GM23338 (cell line): Measurements from ENCODE around the gene LIMCH1. TPM values are rescaled to one million over a fixed set of nuclear protein-coding genes. Genes with fewer than 3 reads are reported as not detected.

Experiments used
- ATAC-seq: fragments of 200-7000 bp; cut with Tn5 transposase; 3 replicates; pipeline ENCODE4 v1.9.1; 2020
- DNase-seq: peaks from one replicate; pipeline ENCODE4 v3.0.0-alpha.2; 2015; ENCODE audit warnings: low spot score
- H2AFZ ChIP-seq: fragments of 200-600 bp; sonication (generic); 2 replicates; pipeline ENCODE4 v1.8.0; 2016; ENCODE audit warnings: antibody characterized with exemption, mild to moderate bottlenecking, moderate library complexity
- H3F3A ChIP-seq: fragments of 200-600 bp; sonication (generic); replicated peaks from 2 replicates; pipeline ENCODE4 v1.8.0; 2017; ENCODE audit warnings: antibody characterized with exemption, mixed run types, low read depth
- H3K27ac ChIP-seq: fragments of 200-600 bp; sonication (generic); 2 replicates; pipeline ENCODE4 v1.6.1; 2016; ENCODE audit warnings: low read depth
- H3K27me3 ChIP-seq: fragments of 200-600 bp; sonication (generic); 2 replicates; pipeline ENCODE4 v1.8.0; 2016; ENCODE audit warnings: mild to moderate bottlenecking, mixed run types, moderate library complexity; ENCODE audit not compliant: insufficient read depth
- H3K36me3 ChIP-seq: fragments of 200-600 bp; sonication (generic); 2 replicates; pipeline ENCODE4 v1.8.0; 2016; ENCODE audit warnings: mild to moderate bottlenecking; ENCODE audit not compliant: insufficient read depth
- H3K4me1 ChIP-seq: fragments of 200-600 bp; sonication (generic); 2 replicates; pipeline ENCODE4 v1.8.0; 2016; ENCODE audit warnings: mild to moderate bottlenecking, moderate library complexity; ENCODE audit not compliant: insufficient read depth
- H3K4me2 ChIP-seq: fragments of 200-600 bp; sonication (generic); 2 replicates; pipeline ENCODE4 v1.7.1; 2017; ENCODE audit warnings: mixed run types
- H3K4me3 ChIP-seq: fragments of 200-600 bp; sonication (generic); 2 replicates; pipeline ENCODE4 v1.6.1; 2016; ENCODE audit warnings: mixed run types
- H3K79me2 ChIP-seq: fragments of 200-600 bp; sonication (generic); replicated peaks from 2 replicates; pipeline ENCODE4 v1.8.0; 2017; ENCODE audit warnings: mild to moderate bottlenecking; ENCODE audit not compliant: insufficient read depth
- H3K9me2 ChIP-seq: fragments of 200-600 bp; sonication (generic); 2 replicates; pipeline ENCODE4 v1.8.0; 2017; ENCODE audit not compliant: insufficient read depth
- H4K20me1 ChIP-seq: fragments of 200-600 bp; sonication (generic); replicated peaks from 2 replicates; pipeline ENCODE4 v1.8.0; 2017; ENCODE audit warnings: mild to moderate bottlenecking; ENCODE audit not compliant: insufficient read depth
- H3K27ac Mint-ChIP-seq: 2 replicates; pipeline ENCODE4 v1.8.0; 2020; ENCODE audit warnings: inconsistent platforms, mild to moderate bottlenecking, moderate library complexity, mixed read lengths
- H3K27me3 Mint-ChIP-seq: 3 replicates; pipeline ENCODE4 v1.8.0; 2022; ENCODE audit warnings: low read depth, mild to moderate bottlenecking, moderate library complexity, mixed read lengths, inconsistent platforms; ENCODE audit not compliant: insufficient read depth, poor library complexity
- H3K36me3 Mint-ChIP-seq: 3 replicates; pipeline ENCODE4 v1.8.0; 2021; ENCODE audit warnings: low read depth, mild to moderate bottlenecking, inconsistent platforms, moderate library complexity, mixed read lengths
- H3K4me1 Mint-ChIP-seq: 3 replicates; pipeline ENCODE4 v1.8.0; 2020; ENCODE audit warnings: mild to moderate bottlenecking, inconsistent platforms, mixed read lengths
- H3K4me3 Mint-ChIP-seq: 3 replicates; pipeline ENCODE4 v1.8.0; 2021; ENCODE audit warnings: moderate library complexity, mild to moderate bottlenecking, inconsistent platforms, mixed read lengths
- H3K9me3 Mint-ChIP-seq: 3 replicates; pipeline ENCODE4 v1.8.0; 2020; ENCODE audit warnings: moderate library complexity, mild to moderate bottlenecking, inconsistent platforms, mixed read lengths
- CREB1 ChIP-seq: fragments of 250-450 bp; sonication (Bioruptor Pico); IDR thresholded peaks from 2 replicates; pipeline ENCODE4 v1.5.0; 2020; ENCODE audit warnings: low read depth, mild to moderate bottlenecking, moderate library complexity
- EZH2 ChIP-seq: fragments of 200-600 bp; sonication (generic); IDR thresholded peaks from one replicate; pipeline ENCODE4 v1.8.0; 2017; ENCODE audit warnings: antibody characterized with exemption, mild to moderate bottlenecking, low read depth; ENCODE audit not compliant: unreplicated experiment
- JUNB ChIP-seq: IDR thresholded peaks from one replicate; pipeline ENCODE4 v1.6.1; 2016; ENCODE audit warnings: antibody characterized with exemption; ENCODE audit not compliant: unreplicated experiment
- NANOG ChIP-seq: IDR thresholded peaks from 2 replicates; pipeline ENCODE4 v1.6.1; 2016; ENCODE audit warnings: antibody characterized with exemption, borderline replicate concordance
- POLR2AphosphoS5 ChIP-seq: IDR thresholded peaks from 2 replicates; pipeline ENCODE4 v1.6.1; 2016; ENCODE audit warnings: antibody characterized with exemption, low read depth
- STAT1 ChIP-seq: IDR thresholded peaks from one replicate; pipeline ENCODE4 v1.6.1; 2016; ENCODE audit warnings: antibody characterized with exemption; ENCODE audit not compliant: unreplicated experiment
- ZNF114 ChIP-seq: fragments of 250-450 bp; sonication (Bioruptor Pico); IDR thresholded peaks from 2 replicates; pipeline ENCODE4 v1.5.0; 2020; ENCODE audit warnings: mild to moderate bottlenecking, moderate library complexity
- ZNF331 ChIP-seq: fragments of 250-450 bp; sonication (Bioruptor Pico); IDR thresholded peaks from 2 replicates; pipeline ENCODE4 v1.5.0; 2020; ENCODE audit warnings: low read depth, mild to moderate bottlenecking, moderate library complexity
- polyA plus RNA-seq: library from polyadenylated mRNA; unstranded; fragments of >200 nt; fragmentation: Nextera tagmentation; extraction: Ambion mirVana; gene quantifications from 2 replicates; pipeline ENCODE4 v1.2.1, GENCODE V29; 2016
- total RNA-seq: library from RNA; depleted of rRNA; stranded (reverse); fragments of >200 nt; shearing (Covaris generic); gene quantifications from 2 replicates; pipeline ENCODE4 v1.2.3, GENCODE V29; 2014
- TF ChIP-seq, protein P1 (sequence below): IDR thresholded peaks from 2 replicates; pipeline ENCODE4 v1.6.1; 2016; ENCODE audit warnings: antibody characterized with exemption
- TF ChIP-seq, protein P2 (sequence below): IDR thresholded peaks from one replicate; pipeline ENCODE4 v1.6.1; 2018; ENCODE audit warnings: antibody characterized with exemption; ENCODE audit not compliant: unreplicated experiment

LIMCH1 gene
- total and polyA plus RNA-seq, 2 experiments from 2014 or later: 1.5 TPM

- Histone ChIP-seq H3K4me3 (no peak overlapping the region), H4K20me1 (no peaks in the 10 kb centered on the region), H3K36me3 (no peaks in the 10 kb centered on the region), H3K79me2 (no peaks in the 10 kb centered on the region), H3K4me2 (no peak overlapping the region), H3K27ac (no peak overlapping the region), H3F3A (no peaks in the 10 kb centered on the region), H3K4me1 (no peaks in the 10 kb centered on the region), H3K9me2 (no peaks in the 10 kb centered on the region), H2AFZ (no peak overlapping the region), H3K27me3 (no peaks in the 10 kb centered on the region)
- H3K27ac Mint-ChIP-seq: no peak overlapping the region
- H3K4me3 Mint-ChIP-seq: no peak overlapping the region
- no peaks in the 10 kb centered on the region for H3K36me3 Mint-ChIP-seq
- H3K9me3 Mint-ChIP-seq: no peaks in the 10 kb centered on the region
- ATAC-seq (no peak), DNase-seq (no peak)
- H3K27me3 Mint-ChIP-seq: peaks cover 3% of the 10 kb centered on the region
- peaks cover 5% of the 10 kb centered on the region for H3K4me1 Mint-ChIP-seq
- TF ChIP-seq, protein P1, sequence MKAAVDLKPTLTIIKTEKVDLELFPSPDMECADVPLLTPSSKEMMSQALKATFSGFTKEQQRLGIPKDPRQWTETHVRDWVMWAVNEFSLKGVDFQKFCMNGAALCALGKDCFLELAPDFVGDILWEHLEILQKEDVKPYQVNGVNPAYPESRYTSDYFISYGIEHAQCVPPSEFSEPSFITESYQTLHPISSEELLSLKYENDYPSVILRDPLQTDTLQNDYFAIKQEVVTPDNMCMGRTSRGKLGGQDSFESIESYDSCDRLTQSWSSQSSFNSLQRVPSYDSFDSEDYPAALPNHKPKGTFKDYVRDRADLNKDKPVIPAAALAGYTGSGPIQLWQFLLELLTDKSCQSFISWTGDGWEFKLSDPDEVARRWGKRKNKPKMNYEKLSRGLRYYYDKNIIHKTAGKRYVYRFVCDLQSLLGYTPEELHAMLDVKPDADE: no peak
- TF ChIP-seq ZNF331 (CRISPR knock-in tag) (no peak), NANOG (no peak)
Measured at GRCh38 chr4:41656572-41657520, 118.9 kb downstream of the LIMCH1 start.

DNA sequence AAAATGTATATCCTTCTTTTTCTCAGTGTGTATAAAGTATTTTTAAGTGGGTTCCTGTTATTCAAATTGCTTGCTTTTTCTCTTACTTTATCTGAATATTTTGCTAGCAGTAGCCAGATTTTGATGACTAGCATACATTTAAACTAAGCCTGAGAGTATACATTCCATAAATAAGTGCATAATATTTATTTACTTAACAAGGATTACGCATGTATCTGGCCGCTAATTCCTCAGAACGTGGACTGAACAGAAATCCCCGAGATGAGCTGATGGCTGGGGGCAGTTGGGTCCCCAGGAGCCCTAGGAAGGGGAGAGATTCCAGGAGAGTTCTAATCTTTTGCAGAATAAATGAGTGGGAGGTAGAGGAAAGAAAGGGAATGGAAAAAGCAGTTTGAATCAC is 119.6 kb downstream of the LIMCH1 start:
- H3K4me1 ChIP-seq: no peaks in the 10 kb centered on the region
- H3K4me3 Mint-ChIP-seq: no peak overlapping the region
- peaks cover 5% of the 10 kb centered on the region for H3K4me1 Mint-ChIP-seq
- no peak overlapping the region for H2AFZ ChIP-seq
- H3K9me2 ChIP-seq: no peaks in the 10 kb centered on the region
- peaks cover 3% of the 10 kb centered on the region for H3K27me3 Mint-ChIP-seq
- H3K79me2 ChIP-seq: no peaks in the 10 kb centered on the region
- H3K4me3 ChIP-seq: no peak overlapping the region
- no peak overlapping the region for H3K4me2 ChIP-seq
- DNase-seq (no peak), ATAC-seq (no peak)
- H3K27me3 ChIP-seq: no peaks in the 10 kb centered on the region
- no peaks in the 10 kb centered on the region for H3K36me3 Mint-ChIP-seq
- no peaks in the 10 kb centered on the region for H3K36me3 ChIP-seq
- no peaks in the 10 kb centered on the region for H3F3A ChIP-seq
- H3K27ac ChIP-seq: no peak overlapping the region
- TF ChIP-seq, protein P2, sequence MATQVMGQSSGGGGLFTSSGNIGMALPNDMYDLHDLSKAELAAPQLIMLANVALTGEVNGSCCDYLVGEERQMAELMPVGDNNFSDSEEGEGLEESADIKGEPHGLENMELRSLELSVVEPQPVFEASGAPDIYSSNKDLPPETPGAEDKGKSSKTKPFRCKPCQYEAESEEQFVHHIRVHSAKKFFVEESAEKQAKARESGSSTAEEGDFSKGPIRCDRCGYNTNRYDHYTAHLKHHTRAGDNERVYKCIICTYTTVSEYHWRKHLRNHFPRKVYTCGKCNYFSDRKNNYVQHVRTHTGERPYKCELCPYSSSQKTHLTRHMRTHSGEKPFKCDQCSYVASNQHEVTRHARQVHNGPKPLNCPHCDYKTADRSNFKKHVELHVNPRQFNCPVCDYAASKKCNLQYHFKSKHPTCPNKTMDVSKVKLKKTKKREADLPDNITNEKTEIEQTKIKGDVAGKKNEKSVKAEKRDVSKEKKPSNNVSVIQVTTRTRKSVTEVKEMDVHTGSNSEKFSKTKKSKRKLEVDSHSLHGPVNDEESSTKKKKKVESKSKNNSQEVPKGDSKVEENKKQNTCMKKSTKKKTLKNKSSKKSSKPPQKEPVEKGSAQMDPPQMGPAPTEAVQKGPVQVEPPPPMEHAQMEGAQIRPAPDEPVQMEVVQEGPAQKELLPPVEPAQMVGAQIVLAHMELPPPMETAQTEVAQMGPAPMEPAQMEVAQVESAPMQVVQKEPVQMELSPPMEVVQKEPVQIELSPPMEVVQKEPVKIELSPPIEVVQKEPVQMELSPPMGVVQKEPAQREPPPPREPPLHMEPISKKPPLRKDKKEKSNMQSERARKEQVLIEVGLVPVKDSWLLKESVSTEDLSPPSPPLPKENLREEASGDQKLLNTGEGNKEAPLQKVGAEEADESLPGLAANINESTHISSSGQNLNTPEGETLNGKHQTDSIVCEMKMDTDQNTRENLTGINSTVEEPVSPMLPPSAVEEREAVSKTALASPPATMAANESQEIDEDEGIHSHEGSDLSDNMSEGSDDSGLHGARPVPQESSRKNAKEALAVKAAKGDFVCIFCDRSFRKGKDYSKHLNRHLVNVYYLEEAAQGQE: no peak
- TF ChIP-seq POLR2AphosphoS5 (no peak), STAT1 (no peak), ZNF331 (CRISPR knock-in tag) (no peak), EZH2 (no peak), JUNB (no peak), ZNF114 (no peak), NANOG (no peak), CREB1 (CRISPR knock-in tag) (no peak)
- TF ChIP-seq, protein P1: no peak
- H3K27ac Mint-ChIP-seq: no peak overlapping the region
- no peaks in the 10 kb centered on the region for H3K9me3 Mint-ChIP-seq
- H4K20me1 ChIP-seq: no peaks in the 10 kb centered on the region
